H9 (cell line): ENCODE results near the gene LTF. TPM values are rescaled to one million over a fixed set of nuclear protein-coding genes. Genes with fewer than 3 reads are reported as not detected.

ENCODE experiments used
- DNase-seq: peaks from one replicate; pipeline ENCODE4 v3.0.0-alpha.2; 2017
- H2AFZ ChIP-seq: one replicate; pipeline ENCODE4 v1.6.1; 2013; ENCODE audit warnings: mild to moderate bottlenecking, low read length, control low read depth, moderate library complexity
- H2AK5ac ChIP-seq: 2 replicates; pipeline ENCODE4 v1.6.1; 2013; ENCODE audit warnings: low read length, control low read depth, mixed read lengths; ENCODE audit not compliant: insufficient read length
- H2BK120ac ChIP-seq: one replicate; pipeline ENCODE4 v1.6.1; 2013; ENCODE audit warnings: low read depth, mild to moderate bottlenecking, low read length, control low read depth, inconsistent platforms; ENCODE audit not compliant: poor library complexity, severe bottlenecking
- H2BK12ac ChIP-seq: 2 replicates; pipeline ENCODE4 v1.6.1; 2013; ENCODE audit warnings: low read length, control low read depth, mixed read lengths, low read depth; ENCODE audit not compliant: insufficient read length
- H2BK15ac ChIP-seq: 2 replicates; pipeline ENCODE4 v1.6.1; 2013; ENCODE audit warnings: low read depth, low read length, control low read depth
- H2BK20ac ChIP-seq: one replicate; pipeline ENCODE4 v1.6.1; 2013; ENCODE audit warnings: low read depth, mild to moderate bottlenecking, low read length, control low read depth, inconsistent platforms; ENCODE audit not compliant: poor library complexity, severe bottlenecking
- H2BK5ac ChIP-seq: 2 replicates; pipeline ENCODE4 v1.6.1; 2013; ENCODE audit warnings: low read length, control low read depth, mixed read lengths; ENCODE audit not compliant: insufficient read length
- H3K14ac ChIP-seq: 2 replicates; pipeline ENCODE4 v1.6.1; 2013; ENCODE audit warnings: low read length, control low read depth; ENCODE audit not compliant: insufficient read depth
- H3K18ac ChIP-seq: 2 replicates; pipeline ENCODE4 v1.6.1; 2013; ENCODE audit warnings: low read depth, mild to moderate bottlenecking, mixed read lengths, low read length, control low read depth; ENCODE audit not compliant: insufficient read length
- H3K23ac ChIP-seq: 2 replicates; pipeline ENCODE4 v1.6.1; 2013; ENCODE audit warnings: low read length, control low read depth, mixed read lengths, low read depth; ENCODE audit not compliant: insufficient read length
- H3K23me2 ChIP-seq: 2 replicates; pipeline ENCODE4 v1.6.1; 2013; ENCODE audit warnings: low read depth, mild to moderate bottlenecking, mixed read lengths, low read length, control low read depth; ENCODE audit not compliant: insufficient read length, poor library complexity, severe bottlenecking
- H3K27ac ChIP-seq: 2 replicates; pipeline ENCODE4 v1.5.1; 2013; ENCODE audit warnings: low read length, control low read depth, mixed read lengths, low read depth; ENCODE audit not compliant: insufficient read length
- H3K27me3 ChIP-seq: 2 replicates; pipeline ENCODE4 v1.6.1; 2013; ENCODE audit warnings: low read length, control low read depth, inconsistent platforms; ENCODE audit not compliant: insufficient read depth
- H3K4ac ChIP-seq: 2 replicates; pipeline ENCODE4 v1.6.1; 2013; ENCODE audit warnings: low read depth, mild to moderate bottlenecking, control low read depth, inconsistent platforms, low read length, moderate library complexity
- H3K4me1 ChIP-seq: 2 replicates; pipeline ENCODE4 v1.6.1; 2013; ENCODE audit warnings: low read length, control low read depth, inconsistent platforms; ENCODE audit not compliant: insufficient read depth
- H3K4me2 ChIP-seq: 2 replicates; pipeline ENCODE4 v1.6.1; 2013; ENCODE audit warnings: low read length, control low read depth, mixed read lengths; ENCODE audit not compliant: insufficient read length, insufficient read depth
- H3K56ac ChIP-seq: 2 replicates; pipeline ENCODE4 v1.6.1; 2013; ENCODE audit warnings: low read depth, mild to moderate bottlenecking, mixed read lengths, low read length, control low read depth; ENCODE audit not compliant: insufficient read length
- H3K79me1 ChIP-seq: 2 replicates; pipeline ENCODE4 v1.6.1; 2013; ENCODE audit warnings: low read depth, mild to moderate bottlenecking, moderate library complexity, low read length, control low read depth, inconsistent platforms; ENCODE audit not compliant: insufficient read depth, poor library complexity, severe bottlenecking
- H3K79me2 ChIP-seq: 2 replicates; pipeline ENCODE4 v1.6.1; 2013; ENCODE audit warnings: low read length, control low read depth, inconsistent platforms; ENCODE audit not compliant: insufficient read depth
- H3K9ac ChIP-seq: 2 replicates; pipeline ENCODE4 v1.6.1; 2013; ENCODE audit warnings: low read length, control low read depth, mixed read lengths; ENCODE audit not compliant: insufficient read length; ENCODE audit errors: extremely low read depth
- H3K9me3 ChIP-seq: one replicate; pipeline ENCODE4 v1.6.1; 2013; ENCODE audit warnings: low read depth, low read length, inconsistent platforms; ENCODE audit not compliant: control insufficient read depth
- H3T11ph ChIP-seq: one replicate; pipeline ENCODE4 v1.6.1; 2013; ENCODE audit warnings: mild to moderate bottlenecking, low read length, control low read depth, inconsistent platforms
- H4K20me1 ChIP-seq: one replicate; pipeline ENCODE4 v1.6.1; 2013; ENCODE audit not compliant: control insufficient read depth, insufficient read length, insufficient read depth
- H4K5ac ChIP-seq: 2 replicates; pipeline ENCODE4 v1.6.1; 2013; ENCODE audit warnings: low read depth, mild to moderate bottlenecking, mixed read lengths, low read length, control low read depth; ENCODE audit not compliant: insufficient read length
- H4K8ac ChIP-seq: replicated peaks from 2 replicates; pipeline ENCODE4 v1.6.1; 2013; ENCODE audit warnings: low read length, control low read depth, mixed read lengths, low read depth; ENCODE audit not compliant: insufficient read length
- H4K91ac ChIP-seq: 2 replicates; pipeline ENCODE4 v1.6.1; 2013; ENCODE audit warnings: low read depth, mild to moderate bottlenecking, moderate library complexity, mixed read lengths, low read length, control low read depth; ENCODE audit not compliant: insufficient read length
- H3K27ac Mint-ChIP-seq, 3 experiments: 2 replicates in 2 of 3; 3 replicates in 1 of 3; pipeline ENCODE4 v1.8.0; 2020 to 2021; ENCODE audit warnings: mixed read lengths in 3 of 3, mild to moderate bottlenecking in 1 of 3, moderate library complexity in 1 of 3
- H3K27me3 Mint-ChIP-seq: 2 replicates; pipeline ENCODE4 v1.8.0; 2021; ENCODE audit warnings: low read depth, mild to moderate bottlenecking, moderate library complexity, mixed read lengths
- H3K36me3 Mint-ChIP-seq, 3 experiments: 2 replicates in 2 of 3; 3 replicates in 1 of 3; pipeline ENCODE4 v1.8.0; 2020 to 2021; ENCODE audit warnings: low read depth in 3 of 3, mixed read lengths in 3 of 3; ENCODE audit not compliant: insufficient read depth in 1 of 3
- H3K4me1 Mint-ChIP-seq, 2 experiments: 2 replicates each; pipeline ENCODE4 v1.8.0; 2020; ENCODE audit warnings: mixed read lengths in 2 of 2
- H3K4me3 Mint-ChIP-seq, 2 experiments: 2 replicates in 1 of 2; 3 replicates in 1 of 2; pipeline ENCODE4 v1.8.0; 2020 to 2021; ENCODE audit warnings: mild to moderate bottlenecking in 2 of 2, mixed read lengths in 2 of 2, moderate library complexity in 1 of 2
- H3K9me3 Mint-ChIP-seq, 2 experiments: 2 replicates in 1 of 2; 3 replicates in 1 of 2; pipeline ENCODE4 v1.8.0; 2020; ENCODE audit warnings: mild to moderate bottlenecking in 2 of 2, mixed read lengths in 2 of 2, moderate library complexity in 1 of 2
- CTCF ChIP-seq: fragments of 200-600 bp; sonication (generic); conservative IDR thresholded peaks from 3 replicates; pipeline ENCODE4 v1.8.0; 2021; ENCODE audit warnings: antibody characterized with exemption, mild to moderate bottlenecking
- WGBS: extraction: QIAGEN DNeasy Blood & Tissue Kit; methylation state at CpG from one replicate; pipeline ENCODE4 v1.1.7; 2013; ENCODE audit warnings: missing lambda C conversion rate, low lambda C conversion rate, mixed read lengths; ENCODE audit not compliant: insufficient read length; ENCODE audit errors: extremely low coverage; 5-methylcytosine and 5-hydroxymethylcytosine counted together
- total RNA-seq: library from RNA; stranded (reverse); gene quantifications from 2 replicates; pipeline ENCODE4 v1.2.1, GENCODE V29; 2021

LTF gene
- total RNA-seq, 1 experiment from 2014 or later, result not detected

- Histone ChIP-seq H3K27ac (no peak overlapping the region), H3K4ac (no peak overlapping the region), H3K27me3 (no peaks in the 10 kb centered on the region), H3T11ph (no peak overlapping the region), H4K20me1 (no peaks in the 10 kb centered on the region), H4K91ac (no peak overlapping the region), H3K79me2 (no peaks in the 10 kb centered on the region), H3K56ac (no peak overlapping the region), H2AK5ac (no peak overlapping the region), H3K14ac (no peak overlapping the region), H3K23ac (no peak overlapping the region), H2BK12ac (no peak overlapping the region), H2BK5ac (no peak overlapping the region), H3K4me1 (peaks cover 11% of the 10 kb centered on the region), H3K4me2 (no peak overlapping the region), H2BK120ac (no peak overlapping the region), H3K23me2 (no peaks in the 10 kb centered on the region), H3K79me1 (no peaks in the 10 kb centered on the region), H3K9me3 (no peaks in the 10 kb centered on the region), H2BK15ac (no peak overlapping the region), H3K18ac (no peak overlapping the region), H4K8ac (no peak overlapping the region), H4K5ac (no peak overlapping the region), H2AFZ (no peak overlapping the region), H2BK20ac (no peak overlapping the region), H3K9ac (no peak overlapping the region)
- H3K4me3 Mint-ChIP-seq, result no peak overlapping the region
- H3K27ac Mint-ChIP-seq, result no peak overlapping the region
- H3K9me3 Mint-ChIP-seq, result no peaks in the 10 kb centered on the region; a peak in 3 of 5 replicates
- no CpG with 5 or more reads among the region's 4 CpGs for WGBS
- no peaks in the 10 kb centered on the region; a peak in 2 of 7 replicates for H3K36me3 Mint-ChIP-seq
- H3K27me3 Mint-ChIP-seq, result peaks cover 10% of the 10 kb centered on the region
- DNase-seq, result no peak
- H3K4me1 Mint-ChIP-seq, result peaks cover 30 to 44% of the 10 kb centered on the region in 2 experiments
- TF ChIP-seq CTCF, result no peak
These were observed 37.0 kb upstream of the LTF start for GRCh38 chr3:46501702-46502101.
